ENCODE measurements around the gene USP48. TPM values are rescaled to one million over a fixed set of nuclear protein-coding genes. Genes with fewer than 3 reads are reported as not detected.

USP48 gene
- total RNA-seq, 1 donor from 2014 or later: 56.4 TPM

DNA sequence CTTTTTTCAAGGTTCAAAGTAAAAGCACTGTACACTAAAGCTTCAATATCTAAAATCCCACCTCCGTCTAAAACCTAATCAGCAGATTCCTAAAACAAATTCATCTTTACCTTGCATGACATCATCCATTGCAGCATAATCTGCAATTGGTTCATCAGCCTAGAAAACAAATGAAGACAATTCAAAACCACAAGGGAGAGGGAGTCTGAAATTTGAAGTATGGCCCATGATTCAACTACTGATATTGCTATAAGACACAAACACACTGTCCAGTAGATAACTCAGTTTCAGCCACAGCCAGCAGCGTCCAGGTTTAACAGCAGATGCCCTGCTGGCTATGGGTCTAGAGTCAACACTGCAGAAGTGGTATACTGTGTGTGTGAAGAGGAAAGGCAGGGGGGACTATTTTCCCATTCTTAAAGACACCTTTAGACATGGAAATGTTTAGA is 95.8 kb downstream of the USP48 start:
- Histone ChIP-seq H3K4me1 (no peaks in the 10 kb centered on the region), H3K27me3 (no peaks in the 10 kb centered on the region), H3K4me3 (no peak overlapping the region), H3K9me3 (no peaks in the 10 kb centered on the region), H3K27ac (no peak overlapping the region), H3K36me3 (peaks cover 78% of the 10 kb centered on the region)
- ATAC-seq (no peak), DNase-seq (no peak)
- intact Hi-C loops (cut with DNase I): no loop called here
- TF ChIP-seq, protein P1, sequence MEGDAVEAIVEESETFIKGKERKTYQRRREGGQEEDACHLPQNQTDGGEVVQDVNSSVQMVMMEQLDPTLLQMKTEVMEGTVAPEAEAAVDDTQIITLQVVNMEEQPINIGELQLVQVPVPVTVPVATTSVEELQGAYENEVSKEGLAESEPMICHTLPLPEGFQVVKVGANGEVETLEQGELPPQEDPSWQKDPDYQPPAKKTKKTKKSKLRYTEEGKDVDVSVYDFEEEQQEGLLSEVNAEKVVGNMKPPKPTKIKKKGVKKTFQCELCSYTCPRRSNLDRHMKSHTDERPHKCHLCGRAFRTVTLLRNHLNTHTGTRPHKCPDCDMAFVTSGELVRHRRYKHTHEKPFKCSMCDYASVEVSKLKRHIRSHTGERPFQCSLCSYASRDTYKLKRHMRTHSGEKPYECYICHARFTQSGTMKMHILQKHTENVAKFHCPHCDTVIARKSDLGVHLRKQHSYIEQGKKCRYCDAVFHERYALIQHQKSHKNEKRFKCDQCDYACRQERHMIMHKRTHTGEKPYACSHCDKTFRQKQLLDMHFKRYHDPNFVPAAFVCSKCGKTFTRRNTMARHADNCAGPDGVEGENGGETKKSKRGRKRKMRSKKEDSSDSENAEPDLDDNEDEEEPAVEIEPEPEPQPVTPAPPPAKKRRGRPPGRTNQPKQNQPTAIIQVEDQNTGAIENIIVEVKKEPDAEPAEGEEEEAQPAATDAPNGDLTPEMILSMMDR (IDR thresholded peaks at IDR 0.05): no peak

DNA sequence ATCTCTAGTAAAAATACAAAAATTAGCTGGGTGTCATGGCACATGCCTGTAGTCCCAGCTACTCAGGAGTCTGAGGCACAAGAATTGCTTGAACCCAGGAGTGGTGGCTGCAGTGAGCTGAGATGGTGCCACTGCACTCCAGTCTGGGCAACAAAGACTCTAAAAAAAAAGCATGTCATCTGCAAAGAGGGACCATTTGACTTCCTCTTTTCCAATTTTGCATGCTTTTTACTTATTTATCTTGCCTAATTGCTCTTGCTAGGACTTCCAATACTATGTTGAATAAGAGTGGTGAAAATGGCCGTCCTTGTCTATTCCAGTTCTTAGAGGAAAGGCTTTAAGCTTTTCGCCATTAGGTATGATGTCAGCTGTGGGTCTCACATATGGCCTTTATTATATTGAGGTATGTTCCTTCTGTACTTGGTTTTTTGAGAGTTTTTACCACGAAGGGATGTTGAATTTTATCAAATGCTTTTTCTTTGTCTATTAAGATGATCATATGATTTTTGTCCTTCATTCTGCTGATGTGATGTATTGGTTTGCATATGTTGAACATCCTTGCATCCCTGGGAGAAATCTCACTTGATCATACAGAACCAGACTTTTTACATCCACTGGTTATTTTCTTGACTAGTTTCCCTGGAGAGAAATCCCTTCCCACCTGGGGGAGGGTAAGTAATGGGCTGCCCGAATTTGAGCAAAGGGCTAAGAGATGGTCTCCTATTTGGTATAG is 96.8 kb downstream of the USP48 start:
- H3K27ac ChIP-seq: no peak overlapping the region
- DNase-seq: no peak
- intact Hi-C loops (cut with DNase I): no loop called here
- H3K9me3 ChIP-seq: no peaks in the 10 kb centered on the region
- peaks cover 82% of the 10 kb centered on the region for H3K36me3 ChIP-seq
- no peaks in the 10 kb centered on the region for H3K4me1 ChIP-seq
- no peak overlapping the region for H3K4me3 ChIP-seq
- H3K27me3 ChIP-seq: no peaks in the 10 kb centered on the region
- TF ChIP-seq, protein P1 (IDR thresholded peaks at IDR 0.05): no peak
- no peak for ATAC-seq

DNA sequence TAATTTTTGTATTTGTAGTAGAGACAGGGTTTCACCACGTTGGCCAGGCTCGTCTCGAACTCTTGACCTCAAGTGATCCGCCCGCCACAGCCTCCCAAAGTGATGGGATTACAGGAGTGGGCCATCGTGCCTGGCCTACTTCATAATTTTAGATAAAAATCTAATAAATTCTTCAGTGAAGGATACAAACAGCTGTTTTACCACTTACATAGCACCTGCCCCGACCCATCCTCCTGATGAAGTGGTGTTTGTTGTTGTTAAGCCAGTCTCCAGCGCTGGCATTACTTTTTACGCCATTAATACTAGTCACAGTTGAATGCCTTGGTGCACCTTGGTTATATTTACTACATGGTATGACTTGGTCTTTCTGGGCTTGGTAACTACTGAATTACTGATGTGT is 101.5 kb downstream of the USP48 start:
- intact Hi-C loops (cut with DNase I): no loop called here
- H3K4me3 ChIP-seq: no peak overlapping the region
- ATAC-seq (no peak), DNase-seq (no peak)
- TF ChIP-seq, protein P1 (IDR thresholded peaks at IDR 0.05): no peak
- no peaks in the 10 kb centered on the region for H3K27me3 ChIP-seq
- no peak overlapping the region for H3K27ac ChIP-seq
- H3K4me1 ChIP-seq: no peaks in the 10 kb centered on the region
- no peaks in the 10 kb centered on the region for H3K9me3 ChIP-seq
- H3K36me3 ChIP-seq: peaks cover 78% of the 10 kb centered on the region

DNA sequence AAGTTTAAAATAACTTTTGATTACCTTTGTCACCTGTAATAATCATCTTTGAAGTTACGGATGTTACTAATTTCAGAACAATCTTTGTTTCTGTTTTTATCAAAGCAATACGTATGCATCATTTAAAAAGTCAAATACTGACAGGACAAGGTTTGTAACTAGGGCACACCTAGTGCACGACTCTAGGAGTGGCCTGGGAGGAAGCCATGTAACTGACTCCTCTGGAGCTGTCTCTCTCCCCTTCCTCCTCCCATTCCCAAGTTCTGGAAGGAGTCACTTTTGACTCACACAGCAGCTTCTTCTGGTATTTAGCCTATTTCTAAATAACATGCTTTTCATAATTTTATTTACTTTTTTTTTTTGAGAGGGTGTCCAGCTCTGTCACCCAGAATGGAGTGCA is 102.0 kb downstream of the USP48 start:
- TF ChIP-seq, protein P1 (IDR thresholded peaks at IDR 0.05): no peak
- no peaks in the 10 kb centered on the region for H3K9me3 ChIP-seq
- no peak for DNase-seq
- no peak for ATAC-seq
- intact Hi-C loops (cut with DNase I): no loop called here
- no peaks in the 10 kb centered on the region for H3K27me3 ChIP-seq
- H3K4me1 ChIP-seq: no peaks in the 10 kb centered on the region
- H3K36me3 ChIP-seq: peaks cover 73% of the 10 kb centered on the region
- H3K4me3 ChIP-seq: no peak overlapping the region
- no peak overlapping the region for H3K27ac ChIP-seq

DNA sequence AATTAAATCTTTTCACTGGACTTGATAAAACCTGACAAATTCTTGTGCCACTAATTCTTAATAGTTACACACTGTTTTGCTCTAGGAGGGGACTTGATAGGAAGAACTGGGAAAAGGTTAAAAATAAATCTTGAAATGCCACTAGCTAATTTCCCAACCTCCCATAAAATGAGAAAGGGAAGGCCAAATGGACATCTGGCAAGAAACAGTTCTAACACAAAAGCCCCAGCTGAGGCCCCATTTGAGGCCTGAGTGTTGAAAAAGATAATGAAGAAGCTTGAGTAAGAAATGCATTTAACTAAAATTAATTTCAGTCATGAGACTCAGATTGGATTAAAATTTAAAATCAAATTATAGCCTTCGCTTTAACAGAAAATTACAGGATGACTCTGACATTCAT is 102.6 kb downstream of the USP48 start:
- intact Hi-C loops (cut with DNase I): no loop called here
- Histone ChIP-seq H3K4me3 (no peak overlapping the region), H3K36me3 (peaks cover 67% of the 10 kb centered on the region), H3K9me3 (no peaks in the 10 kb centered on the region), H3K4me1 (no peaks in the 10 kb centered on the region), H3K27ac (no peak overlapping the region), H3K27me3 (no peaks in the 10 kb centered on the region)
- no peak for DNase-seq
- TF ChIP-seq, protein P1 (IDR thresholded peaks at IDR 0.05): no peak
- no peak for ATAC-seq

All from upper lobe of right lung (tissue), 1 donor.